SU-DHL-6 (cell line): ENCODE measurements around the gene ZC3H12D.

Experiments
- EZH2phosphoT487 ChIP-seq: fragments of 200-600 bp; sonication (generic), shearing (Covaris generic); conservative IDR thresholded peaks from 2 replicates; pipeline ENCODE4 v1.6.1; 2018; ENCODE audit warnings: mild to moderate bottlenecking, antibody characterized with exemption, low read length, moderate library complexity, mixed read lengths
- TF ChIP-seq, protein P1 (sequence below): fragments of 200-600 bp; sonication (generic); IDR thresholded peaks from one replicate; pipeline ENCODE4 v1.5.1; 2017; ENCODE audit warnings: antibody characterized with exemption, mild to moderate bottlenecking, low read length, moderate library complexity; ENCODE audit not compliant: insufficient read depth, poor library complexity, severe bottlenecking

DNA sequence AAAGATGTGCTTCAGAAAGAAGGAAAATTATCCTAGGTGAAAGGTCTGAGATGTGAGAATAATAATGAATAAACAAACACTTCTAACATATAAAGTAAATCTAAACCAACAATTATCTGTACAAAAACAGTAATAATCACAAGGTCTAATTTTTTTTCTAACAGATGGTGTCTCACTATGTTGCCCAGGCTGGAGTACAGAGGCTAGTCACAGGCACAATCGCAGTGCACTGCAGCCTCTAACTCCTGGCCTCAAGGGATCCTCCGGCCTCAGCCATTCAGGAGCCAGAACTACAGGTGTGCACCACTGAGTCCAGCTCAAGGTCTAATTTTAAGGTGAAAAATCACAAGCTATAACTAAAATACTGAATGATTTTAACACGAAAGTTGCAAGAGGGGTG, 17.0 kb upstream of the ZC3H12D start:
- TF ChIP-seq, protein P1, sequence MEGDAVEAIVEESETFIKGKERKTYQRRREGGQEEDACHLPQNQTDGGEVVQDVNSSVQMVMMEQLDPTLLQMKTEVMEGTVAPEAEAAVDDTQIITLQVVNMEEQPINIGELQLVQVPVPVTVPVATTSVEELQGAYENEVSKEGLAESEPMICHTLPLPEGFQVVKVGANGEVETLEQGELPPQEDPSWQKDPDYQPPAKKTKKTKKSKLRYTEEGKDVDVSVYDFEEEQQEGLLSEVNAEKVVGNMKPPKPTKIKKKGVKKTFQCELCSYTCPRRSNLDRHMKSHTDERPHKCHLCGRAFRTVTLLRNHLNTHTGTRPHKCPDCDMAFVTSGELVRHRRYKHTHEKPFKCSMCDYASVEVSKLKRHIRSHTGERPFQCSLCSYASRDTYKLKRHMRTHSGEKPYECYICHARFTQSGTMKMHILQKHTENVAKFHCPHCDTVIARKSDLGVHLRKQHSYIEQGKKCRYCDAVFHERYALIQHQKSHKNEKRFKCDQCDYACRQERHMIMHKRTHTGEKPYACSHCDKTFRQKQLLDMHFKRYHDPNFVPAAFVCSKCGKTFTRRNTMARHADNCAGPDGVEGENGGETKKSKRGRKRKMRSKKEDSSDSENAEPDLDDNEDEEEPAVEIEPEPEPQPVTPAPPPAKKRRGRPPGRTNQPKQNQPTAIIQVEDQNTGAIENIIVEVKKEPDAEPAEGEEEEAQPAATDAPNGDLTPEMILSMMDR = no peak
- no peak for TF ChIP-seq EZH2phosphoT487
